GM13977 (cell line): ENCODE data around the gene BRIP1.
"Not testable (repeated sequence)": the region's sequence is repeated elsewhere in the genome, so short reads cannot be mapped to it uniquely, and the experiment has no call there.

Source experiments
- DNase-seq: peaks from one replicate; pipeline ENCODE4 v3.0.0; 2012; ENCODE audit warnings: low spot score
- in situ Hi-C: fragments of 300-500 bp; cut with MboI; formaldehyde crosslinking; loops from one replicate; pipeline ENCODE4 v1.12.0; 2022; ENCODE audit warnings: low sequenced_read_pairs, low pct_unique_long_range_greater_than_20kb, mixed read lengths, inconsistent platforms; ENCODE audit not compliant: unreplicated experiment
- TF ChIP-seq, protein P1 (sequence below): IDR thresholded peaks from 2 replicates; pipeline ENCODE4 v1.5.1; 2012; ENCODE audit warnings: mild to moderate bottlenecking, control low read depth; ENCODE audit not compliant: insufficient read depth; ENCODE audit errors: extremely low read depth, missing control alignments

Gene BRIP1

DNA sequence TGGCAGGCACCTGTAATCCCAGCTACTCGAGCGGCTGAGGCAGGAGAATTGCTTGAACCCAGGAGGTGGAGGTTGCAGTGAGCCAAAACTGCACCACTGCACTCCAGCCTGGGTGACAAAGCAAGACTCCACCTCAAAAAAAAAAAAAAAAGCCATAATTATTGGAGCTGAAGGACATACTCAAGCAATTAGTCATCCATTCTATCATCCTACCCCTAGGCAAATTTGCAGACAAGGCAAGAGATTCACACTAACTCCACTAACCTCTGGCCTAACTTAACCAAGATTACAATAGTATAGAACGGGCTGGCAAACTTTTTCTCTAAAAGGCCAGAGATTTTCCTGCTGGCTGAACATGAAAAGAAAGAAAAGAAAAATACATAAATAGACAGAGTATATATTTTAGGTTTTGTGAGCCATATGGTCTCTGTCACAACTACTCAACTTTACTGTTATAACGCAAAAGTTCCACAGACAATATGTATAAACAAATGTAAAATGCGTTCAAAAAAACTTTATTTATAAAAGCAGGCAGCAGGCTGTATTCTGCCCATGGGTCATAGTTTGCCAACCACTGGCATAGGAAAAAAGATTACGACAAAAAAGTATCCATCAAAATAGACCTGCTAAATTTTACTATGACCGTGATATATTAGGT lies 29.7 kb downstream of the BRIP1 start:
- no peak for DNase-seq
- TF ChIP-seq, protein P1, sequence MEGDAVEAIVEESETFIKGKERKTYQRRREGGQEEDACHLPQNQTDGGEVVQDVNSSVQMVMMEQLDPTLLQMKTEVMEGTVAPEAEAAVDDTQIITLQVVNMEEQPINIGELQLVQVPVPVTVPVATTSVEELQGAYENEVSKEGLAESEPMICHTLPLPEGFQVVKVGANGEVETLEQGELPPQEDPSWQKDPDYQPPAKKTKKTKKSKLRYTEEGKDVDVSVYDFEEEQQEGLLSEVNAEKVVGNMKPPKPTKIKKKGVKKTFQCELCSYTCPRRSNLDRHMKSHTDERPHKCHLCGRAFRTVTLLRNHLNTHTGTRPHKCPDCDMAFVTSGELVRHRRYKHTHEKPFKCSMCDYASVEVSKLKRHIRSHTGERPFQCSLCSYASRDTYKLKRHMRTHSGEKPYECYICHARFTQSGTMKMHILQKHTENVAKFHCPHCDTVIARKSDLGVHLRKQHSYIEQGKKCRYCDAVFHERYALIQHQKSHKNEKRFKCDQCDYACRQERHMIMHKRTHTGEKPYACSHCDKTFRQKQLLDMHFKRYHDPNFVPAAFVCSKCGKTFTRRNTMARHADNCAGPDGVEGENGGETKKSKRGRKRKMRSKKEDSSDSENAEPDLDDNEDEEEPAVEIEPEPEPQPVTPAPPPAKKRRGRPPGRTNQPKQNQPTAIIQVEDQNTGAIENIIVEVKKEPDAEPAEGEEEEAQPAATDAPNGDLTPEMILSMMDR, result no peak
- in situ Hi-C loops, result loop anchor here (25.0 kb wide), 1 partner anchor 421 kb away; no protein-coding TSS in a partner anchor

DNA sequence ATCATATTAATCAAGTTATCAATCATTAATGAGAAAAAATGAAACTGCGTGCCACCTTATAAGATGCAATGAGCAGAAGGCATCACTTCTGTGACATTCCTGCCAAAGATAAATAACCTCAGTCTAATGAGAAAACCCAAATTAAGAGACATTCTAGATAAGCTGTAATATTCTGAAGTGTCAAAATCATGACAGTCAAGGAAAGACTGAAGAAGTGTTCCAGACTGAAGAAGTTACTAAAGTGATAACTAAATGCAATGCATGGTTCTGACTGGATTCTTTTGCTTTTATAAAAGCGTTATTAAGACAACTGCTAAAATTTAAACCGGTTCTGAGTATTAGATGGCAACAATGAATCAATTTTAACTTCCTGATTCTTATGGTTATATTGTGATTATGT lies 30.9 kb downstream of the BRIP1 start:
- TF ChIP-seq, protein P1, result no peak
- no peak for DNase-seq
- in situ Hi-C loops, result loop anchor here (25.0 kb wide), 1 partner anchor 420 kb away; no protein-coding TSS in a partner anchor

DNA sequence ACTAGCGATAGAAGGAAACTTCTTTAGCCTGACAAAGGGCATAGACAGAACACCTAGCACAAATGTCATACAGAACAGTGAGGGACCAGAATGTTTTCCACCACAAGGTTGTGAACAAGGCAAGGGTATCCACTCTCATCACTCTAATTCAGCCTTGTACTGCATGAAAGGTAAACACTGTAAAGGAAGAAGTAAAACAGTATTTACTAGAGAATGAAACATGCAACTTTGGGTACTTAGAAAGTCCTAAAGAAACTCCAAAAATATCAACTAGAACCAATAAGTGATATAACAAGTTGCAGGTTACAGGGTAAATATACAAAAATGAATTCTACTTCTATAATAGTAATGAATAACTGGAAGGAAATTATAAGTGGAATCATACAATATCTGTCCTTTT lies 32.2 kb downstream of the BRIP1 start:
- TF ChIP-seq, protein P1, result no peak
- in situ Hi-C loops, result loop anchor here (25.0 kb wide), 1 partner anchor 419 kb away; no protein-coding TSS in a partner anchor
- no peak for DNase-seq

DNA sequence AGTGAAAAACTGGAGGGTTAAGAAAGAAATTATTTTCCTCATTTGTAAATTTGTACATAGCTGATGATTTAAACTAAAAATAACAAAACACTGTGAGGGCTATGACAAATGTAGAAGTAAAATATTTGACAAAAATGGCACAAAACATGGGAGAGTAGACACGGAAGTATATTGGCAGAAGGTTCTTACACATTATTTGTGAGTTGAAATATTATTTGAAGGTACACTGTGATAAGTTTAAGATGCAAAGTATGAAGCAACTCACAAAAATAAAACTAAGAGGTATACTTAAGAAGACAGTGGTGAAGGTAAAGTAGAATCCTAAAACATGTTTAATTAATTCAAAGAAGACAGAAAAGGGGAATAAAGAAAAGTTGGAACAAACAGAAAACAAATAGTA lies 34.6 kb downstream of the BRIP1 start:
- TF ChIP-seq, protein P1, result no peak
- DNase-seq, result no peak
- in situ Hi-C loops, result loop anchor here (25.0 kb wide), 1 partner anchor 416 kb away; no protein-coding TSS in a partner anchor

DNA sequence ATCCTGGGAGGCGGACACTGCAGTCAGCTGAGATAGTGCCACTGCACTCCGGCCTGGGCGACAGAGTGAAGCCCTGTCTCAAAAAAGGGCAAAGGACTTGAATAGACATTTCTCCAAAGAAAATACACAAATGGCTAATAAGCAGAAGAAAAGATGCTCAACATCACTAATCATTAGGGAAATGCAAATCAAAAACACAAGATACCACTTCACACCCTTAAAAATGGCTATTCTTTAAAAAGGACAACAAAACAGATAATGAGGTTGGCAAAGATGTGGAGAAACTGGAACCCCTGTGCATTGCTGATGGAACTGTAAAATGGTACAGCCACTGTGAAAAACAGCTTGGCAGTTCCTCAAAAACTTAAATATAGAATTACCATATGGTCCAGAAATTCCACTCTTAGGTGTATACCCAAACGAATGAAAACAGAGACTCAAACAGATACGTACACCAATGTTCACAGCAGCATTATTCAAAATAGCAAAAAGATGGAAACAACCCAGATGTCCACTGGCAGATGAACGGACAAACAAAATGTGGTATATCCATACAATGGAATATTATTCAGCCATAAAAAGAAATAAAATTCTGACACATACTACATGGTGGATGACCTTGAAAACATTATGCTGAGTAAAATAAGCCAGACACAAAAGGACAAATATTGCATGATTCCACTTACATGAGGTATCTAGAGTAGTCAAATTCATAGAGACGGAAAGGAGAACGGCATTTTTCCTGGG lies 35.5 kb downstream of the BRIP1 start:
- DNase-seq, result no peak
- in situ Hi-C loops, result loop anchor here (25.0 kb wide), 1 partner anchor 416 kb away; no protein-coding TSS in a partner anchor
- TF ChIP-seq, protein P1, result no peak

DNA sequence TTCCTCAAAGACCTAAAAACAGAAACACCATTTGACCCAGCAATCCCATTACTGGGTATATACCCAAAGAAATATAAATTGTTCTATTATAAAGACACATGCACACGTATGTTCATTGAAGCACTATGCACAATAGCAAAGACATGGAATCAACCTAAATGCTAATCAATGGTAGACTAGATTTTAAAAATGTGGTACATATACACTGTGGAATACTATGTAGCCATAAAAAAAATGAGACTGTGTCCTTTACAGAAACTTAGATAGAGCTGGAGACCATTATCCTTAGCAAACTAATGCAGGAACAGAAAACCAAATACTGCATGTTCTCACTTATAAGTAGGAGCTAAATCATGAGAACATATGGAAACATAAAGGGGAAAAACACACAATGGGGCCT lies 36.5 kb downstream of the BRIP1 start:
- in situ Hi-C loops, result loop anchor here (25.0 kb wide), 1 partner anchor 415 kb away; no protein-coding TSS in a partner anchor

DNA sequence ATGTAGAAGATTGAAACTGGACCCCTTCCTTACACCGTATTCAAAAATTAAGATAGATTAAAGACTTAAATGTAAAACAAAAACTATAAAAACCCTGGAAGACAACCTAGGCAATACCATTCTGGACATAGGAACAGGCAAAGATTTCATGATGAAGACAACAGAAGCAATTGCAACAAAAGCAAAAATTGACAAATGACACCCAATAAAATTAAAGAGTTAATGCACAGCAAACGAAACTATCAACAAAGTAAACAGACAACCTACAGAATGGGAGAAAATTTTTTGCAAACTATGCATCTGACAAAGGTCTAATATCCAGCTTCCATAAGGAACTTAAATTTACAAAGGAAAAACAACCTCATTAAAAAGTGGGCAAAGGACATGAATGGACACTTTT lies 37.1 kb downstream of the BRIP1 start:
- in situ Hi-C loops, result loop anchor here (25.0 kb wide), 1 partner anchor 414 kb away; no protein-coding TSS in a partner anchor
- not testable (repeated sequence) for DNase-seq

More for the DNA sequence above, 36.5 kb downstream of the BRIP1 start:
- DNase-seq, result not testable (repeated sequence)
